HG03457 (cell line): ENCODE data around the gene TTLL10.
"Not testable (repeated sequence)": the region's sequence is repeated elsewhere in the genome, so short reads cannot be mapped to it uniquely, and the experiment has no call there.

Source experiments
- ATAC-seq: cut with Tn5 transposase; IDR thresholded peaks from one replicate; pipeline ENCODE4 v1.9.1; 2021; ENCODE audit warnings: moderate number of reproducible peaks; ENCODE audit not compliant: unreplicated experiment

Gene TTLL10

GRCh38 chr1:1170215-1171091 is 3.2 kb upstream of the TTLL10 start:
- no peak for ATAC-seq

DNA sequence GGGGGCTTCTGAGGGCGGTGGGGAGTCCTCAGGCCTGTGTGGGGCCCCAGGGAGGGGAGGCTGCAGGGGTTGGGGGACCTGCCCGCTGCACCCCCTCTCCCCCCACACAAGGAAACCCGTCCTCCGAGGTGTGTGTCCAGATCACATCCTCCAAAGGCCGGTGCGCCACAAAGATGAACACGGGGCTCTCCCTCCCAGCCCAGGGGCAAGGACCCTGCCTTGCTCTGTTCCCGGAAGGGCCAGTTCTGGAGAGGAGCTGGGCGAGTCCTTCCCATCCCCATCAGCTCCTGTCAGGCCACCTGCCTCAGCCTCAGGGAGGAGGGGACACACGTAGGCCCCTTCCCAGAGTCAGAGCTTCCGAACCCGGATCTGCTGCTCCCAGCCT is 2.5 kb upstream of the TTLL10 start:
- ATAC-seq = no peak

DNA sequence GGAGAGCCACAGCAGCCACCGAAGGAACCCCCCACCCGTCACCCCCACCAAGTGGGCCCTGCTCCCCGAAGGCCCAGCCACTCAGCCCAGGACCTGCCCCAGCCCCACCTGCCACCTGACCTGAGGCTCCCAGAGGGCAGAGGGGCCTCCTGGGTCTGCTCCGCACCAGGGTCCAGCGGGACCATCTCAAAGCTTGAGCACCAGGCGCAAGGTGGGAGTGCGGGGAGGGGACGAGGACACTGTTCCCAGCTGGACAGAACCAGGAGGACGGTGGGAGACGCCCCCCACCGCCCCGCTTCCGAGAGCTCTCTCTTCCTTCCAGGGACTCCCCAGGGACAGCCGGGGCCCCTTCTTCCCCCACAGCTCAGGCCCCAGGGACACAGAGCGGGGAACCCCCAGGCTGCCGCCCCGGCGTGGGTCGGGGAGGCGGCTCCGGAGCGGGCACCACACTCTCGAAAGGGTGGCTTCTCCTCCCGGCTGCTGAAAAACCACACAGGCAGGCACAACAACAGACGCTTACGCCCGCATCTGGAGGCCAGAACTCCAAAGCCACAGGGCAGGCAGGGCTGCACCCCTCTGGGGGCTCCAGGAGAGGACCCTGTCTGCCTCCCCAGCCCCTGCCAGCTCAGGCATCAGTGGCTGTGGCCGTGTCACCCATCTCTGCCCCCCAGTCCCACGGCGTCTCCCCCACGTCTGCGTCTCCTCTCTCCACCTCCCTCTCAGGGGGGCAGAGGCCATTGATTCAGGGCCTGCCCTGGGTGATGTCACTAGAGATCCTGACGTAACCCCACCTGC is 1.9 kb upstream of the TTLL10 start:
- no peak for ATAC-seq

GRCh38 chr1:1173061-1173792 is 453 bp upstream of the TTLL10 start:
- ATAC-seq = no peak

DNA sequence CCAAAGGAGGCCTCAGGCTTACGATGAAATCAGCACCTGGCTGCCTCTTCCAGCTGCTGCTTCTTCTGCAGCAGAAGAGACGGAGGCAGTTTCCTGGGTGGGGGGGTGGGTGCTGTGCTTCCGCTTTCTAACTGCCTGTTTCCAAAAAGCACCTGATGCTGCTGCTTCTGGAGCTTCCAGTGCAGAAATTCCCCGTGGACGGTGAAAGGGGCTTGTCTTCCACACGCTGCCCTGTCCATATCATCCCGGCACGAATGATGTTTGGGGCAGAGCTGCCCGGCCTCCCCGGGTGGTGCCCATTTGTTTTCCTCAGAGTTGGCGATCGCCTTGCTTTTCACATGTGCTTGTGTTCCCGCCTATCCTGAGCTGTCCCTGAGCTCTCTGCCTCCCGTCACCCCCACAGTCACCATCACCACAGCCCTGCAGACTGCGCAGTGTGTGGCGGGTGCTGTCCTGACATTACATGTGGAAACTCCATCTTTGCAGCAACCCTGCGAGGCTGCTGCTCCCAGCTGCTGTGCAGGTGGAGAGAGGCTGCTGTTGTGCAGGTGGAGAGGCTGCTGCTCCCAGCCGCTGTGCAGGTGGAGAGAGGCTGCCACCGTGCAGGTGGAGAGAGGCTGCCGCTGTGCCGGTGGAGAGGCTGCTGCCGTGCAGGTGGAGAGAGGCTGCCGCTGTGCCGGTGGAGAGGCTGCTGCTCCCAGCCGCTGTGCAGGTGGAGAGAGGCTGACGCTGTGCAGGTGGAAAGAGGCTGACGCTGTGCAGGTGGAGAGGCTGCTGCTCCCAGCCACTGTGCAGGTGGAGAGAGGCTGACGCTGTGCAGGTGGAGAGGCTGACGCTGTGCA is 1.8 kb downstream of the TTLL10 start:
- no peak for ATAC-seq

GRCh38 chr1:1176063-1176761 is 2.5 kb downstream of the TTLL10 start:
- ATAC-seq = not testable (repeated sequence)

DNA sequence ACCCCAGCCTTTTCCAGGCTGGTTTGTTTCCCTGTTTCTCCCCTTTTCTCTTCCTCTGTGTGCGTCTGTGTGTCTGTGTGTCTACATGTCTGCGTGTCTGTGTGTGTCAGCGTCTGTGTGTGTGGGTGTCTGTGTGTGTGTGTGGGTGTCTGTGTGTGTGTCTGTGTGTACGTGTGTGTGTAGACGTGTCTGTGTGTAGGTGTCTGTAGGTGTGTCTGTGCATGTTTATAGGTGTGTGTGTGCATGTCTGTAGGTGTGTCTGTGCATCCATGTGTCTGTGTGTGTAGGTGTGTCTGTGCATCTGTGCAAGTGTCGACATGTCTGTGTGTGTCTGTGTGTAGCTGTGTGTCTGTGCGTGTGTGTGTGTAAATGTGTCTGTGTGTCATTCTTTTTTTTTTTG is 3.3 kb downstream of the TTLL10 start:
- ATAC-seq = no peak

DNA sequence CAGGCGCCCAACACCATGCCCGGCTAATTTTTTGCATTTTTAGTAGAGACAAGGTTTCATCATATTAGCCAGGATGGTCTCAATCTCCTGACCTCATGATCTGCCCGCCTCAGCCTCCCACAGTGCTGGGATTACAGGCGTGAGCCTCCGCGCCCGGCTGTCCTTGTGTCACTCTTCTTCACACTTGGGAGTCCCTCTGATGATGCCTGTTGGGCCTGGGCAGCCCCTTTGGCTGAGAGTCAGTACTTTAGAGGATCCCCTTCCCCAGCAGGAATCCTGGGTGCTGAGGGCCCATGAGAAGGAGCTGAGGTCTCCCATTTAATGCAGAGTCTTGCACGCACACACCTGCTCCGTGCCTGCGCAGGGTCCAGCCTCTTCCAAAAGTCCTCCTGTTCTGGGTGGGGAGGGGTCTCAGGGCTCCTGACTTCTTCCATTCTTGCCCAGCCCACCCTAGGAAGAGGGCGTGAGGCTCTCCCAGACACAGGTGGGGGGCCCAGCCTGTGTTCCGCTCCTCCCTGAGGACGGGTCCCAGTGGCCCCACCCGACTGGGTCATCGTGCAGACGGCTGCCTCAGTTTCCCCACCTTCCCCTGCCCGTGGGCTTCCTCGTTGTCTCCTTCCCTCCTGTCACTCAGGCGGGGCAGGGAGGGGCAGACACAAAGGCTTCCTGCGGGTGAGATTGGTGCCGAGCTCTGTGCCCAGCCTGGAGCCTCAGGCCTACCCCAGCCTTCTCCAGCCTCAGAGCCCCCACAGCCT is 3.9 kb downstream of the TTLL10 start:
- ATAC-seq = no peak

- no peak for ATAC-seq
Observed at GRCh38 chr1:1178794-1179331, 5.2 kb downstream of the TTLL10 start.

DNA sequence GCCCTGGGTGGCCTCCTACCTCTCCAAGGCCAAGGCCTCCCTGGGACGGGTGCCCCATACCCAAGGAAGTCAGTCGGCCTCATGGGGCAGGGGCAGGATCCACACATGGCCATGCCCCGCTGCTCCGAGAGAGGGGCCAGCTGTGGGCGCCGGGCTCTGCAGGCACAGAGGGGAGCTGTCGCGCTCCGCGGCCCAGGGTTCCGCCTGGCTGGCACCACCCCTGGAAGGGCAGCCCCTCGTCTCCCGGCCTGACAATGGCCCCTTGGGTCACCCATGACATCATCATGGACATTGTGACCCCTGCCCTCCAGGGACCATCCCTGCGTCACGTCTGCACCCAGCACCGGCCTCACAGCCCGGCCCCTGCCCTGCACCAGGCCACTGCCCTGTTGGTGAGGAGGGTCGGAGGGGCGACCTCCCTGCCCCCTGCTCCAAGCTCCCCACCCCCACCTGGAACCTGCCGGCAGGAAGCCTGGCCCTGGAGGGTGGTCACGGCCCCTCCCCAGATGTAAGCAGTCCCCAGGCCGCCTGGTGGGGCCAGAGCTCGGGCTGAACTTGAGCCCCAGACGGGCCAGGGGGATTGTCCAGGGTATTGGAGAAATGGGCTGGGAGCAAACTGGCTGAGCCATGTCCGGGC is 5.8 kb downstream of the TTLL10 start:
- ATAC-seq = no peak

DNA sequence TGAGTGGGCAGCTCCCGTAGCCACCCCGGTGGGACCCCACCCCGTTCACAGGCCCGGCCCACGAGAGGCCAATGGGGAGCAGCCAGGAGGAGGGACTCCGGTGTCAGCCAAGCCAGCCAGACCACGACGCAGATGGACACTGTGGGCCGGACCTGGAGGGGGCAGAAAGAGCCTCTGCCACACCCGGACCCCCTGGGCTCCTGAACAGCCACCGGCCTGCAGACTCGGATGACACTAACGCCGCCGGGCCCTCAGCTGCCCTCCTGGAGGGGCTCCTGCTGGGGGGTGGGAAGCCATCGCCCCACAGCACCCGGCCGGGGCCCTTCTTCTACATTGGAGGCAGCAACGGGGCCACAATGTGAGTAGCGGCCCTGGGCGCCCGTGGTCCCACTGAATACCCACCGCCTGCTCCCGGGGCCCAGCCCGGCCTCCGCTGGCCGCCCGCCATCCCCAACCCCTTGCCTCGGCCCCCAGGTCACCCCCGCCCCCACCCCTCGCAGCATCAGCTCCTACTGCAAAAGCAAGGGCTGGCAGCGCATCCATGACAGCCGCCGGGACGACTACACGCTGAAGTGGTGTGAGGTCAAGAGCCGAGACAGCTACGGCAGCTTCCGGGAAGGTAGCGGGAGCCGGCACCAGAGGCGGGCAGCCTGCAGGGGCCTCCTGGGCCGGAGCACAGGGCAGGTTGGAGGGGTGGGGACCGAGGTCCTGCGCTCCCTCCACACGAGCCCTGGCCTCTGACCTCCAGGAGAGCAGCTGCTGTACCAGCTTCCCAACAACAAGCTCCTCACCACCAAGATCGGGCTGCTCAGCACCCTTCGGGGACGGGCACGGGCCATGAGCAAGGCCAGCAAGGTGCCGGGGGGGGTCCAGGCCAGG is 6.5 kb downstream of the TTLL10 start:
- ATAC-seq = no peak

GRCh38 chr1:1181129-1181937 is 7.7 kb downstream of the TTLL10 start:
- no peak for ATAC-seq

DNA sequence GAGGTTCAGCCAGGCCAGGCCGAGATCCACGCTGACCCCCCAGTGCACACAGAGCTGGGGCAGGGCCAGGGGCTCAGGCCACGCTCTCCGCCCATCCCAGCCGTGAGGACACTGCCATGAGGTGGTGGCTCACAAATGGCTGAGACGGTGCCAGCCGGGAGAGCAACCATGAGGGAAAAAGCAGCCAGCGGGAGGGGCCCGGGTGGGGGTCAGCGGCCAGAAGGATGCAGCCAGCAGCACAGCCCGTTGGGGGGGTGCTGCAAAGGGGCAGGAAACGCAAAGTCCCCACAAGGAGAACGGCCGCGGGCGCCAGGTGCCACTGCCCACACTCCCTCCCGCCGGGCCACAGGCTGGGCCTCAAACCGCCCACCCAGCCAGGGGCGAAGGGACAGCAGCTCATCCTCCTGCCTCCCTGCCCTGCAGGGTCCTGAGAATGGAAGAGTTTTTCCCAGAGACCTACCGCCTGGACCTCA is 8.3 kb downstream of the TTLL10 start:
- no peak for ATAC-seq

GRCh38 chr1:1182491-1183220 is 9.0 kb downstream of the TTLL10 start:
- no peak for ATAC-seq

- ATAC-seq = no peak
Observed at GRCh38 chr1:1183221-1183747, 9.6 kb downstream of the TTLL10 start.
